ENCODE data around the gene DHRS7.

DHRS7 gene

GRCh38 chr14:60164712-60165546, at the start of gene DHRS7:
DHRS7 (minus strand) TSS chr14:60165398; CDS start chr14:60165309, 89 bp downstream.
- Histone ChIP-seq H3K9me3 (ENCODE audit: control insufficient read depth, insufficient read depth, low read depth, low read length) (no peaks in the 10 kb centered on the region), H3K27ac (ENCODE audit: low read depth, low read length) (no peak within 1 kb of the TSS; the same call in 1 of the 2 replicates), H3K4me1 (ENCODE audit: control insufficient read depth, insufficient read depth, low read length) (peaks cover 20% of the 10 kb centered on the region), H3K36me3 (ENCODE audit: control insufficient read depth, insufficient read depth, low read length) (no peaks in the 10 kb centered on the region), H3K27me3 (ENCODE audit: control insufficient read depth, insufficient read depth, low read length) (peaks cover 6% of the 10 kb centered on the region; the same call in 1 of the 2 replicates), H3K9ac (ENCODE audit: low read length) (peak within 1 kb of the TSS; percentile 85), H3K4me3 (ENCODE audit: low read depth, low read length) (peak within 1 kb of the TSS; percentile 91)

GRCh38 chr14:60214415-60215126, 49.4 kb upstream of the DHRS7 start:
- no peaks in the 10 kb centered on the region for H3K36me3 ChIP-seq (ENCODE audit: control insufficient read depth, insufficient read depth, low read length)
- no peak overlapping the region for H3K4me3 ChIP-seq (ENCODE audit: low read depth, low read length)
- H3K4me1 ChIP-seq (ENCODE audit: control insufficient read depth, insufficient read depth, low read length) = peaks cover 7% of the 10 kb centered on the region
- no peaks in the 10 kb centered on the region for H3K27me3 ChIP-seq (ENCODE audit: control insufficient read depth, insufficient read depth, low read length)
- no peaks in the 10 kb centered on the region for H3K9me3 ChIP-seq (ENCODE audit: control insufficient read depth, insufficient read depth, low read depth, low read length)
- no peak overlapping the region for H3K9ac ChIP-seq (ENCODE audit: low read length)
- no peak overlapping the region for H3K27ac ChIP-seq (ENCODE audit: low read depth, low read length)

- H3K4me3 ChIP-seq (ENCODE audit: low read depth, low read length) = no peak overlapping the region
- H3K36me3 ChIP-seq (ENCODE audit: control insufficient read depth, insufficient read depth, low read length) = no peaks in the 10 kb centered on the region
- no peaks in the 10 kb centered on the region for H3K9me3 ChIP-seq (ENCODE audit: control insufficient read depth, insufficient read depth, low read depth, low read length)
- H3K9ac ChIP-seq (ENCODE audit: low read length) = no peak overlapping the region
- H3K27ac ChIP-seq (ENCODE audit: low read depth, low read length) = no peak overlapping the region
- H3K4me1 ChIP-seq (ENCODE audit: control insufficient read depth, insufficient read depth, low read length) = peaks cover 7% of the 10 kb centered on the region
- no peaks in the 10 kb centered on the region for H3K27me3 ChIP-seq (ENCODE audit: control insufficient read depth, insufficient read depth, low read length)
These were observed 48.8 kb upstream of the DHRS7 start for GRCh38 chr14:60214003-60214402.

- no peak overlapping the region for H3K27ac ChIP-seq (ENCODE audit: low read depth, low read length)
- peaks cover 7% of the 10 kb centered on the region for H3K4me1 ChIP-seq (ENCODE audit: control insufficient read depth, insufficient read depth, low read length)
These were observed 47.5 kb upstream of the DHRS7 start for GRCh38 chr14:60212503-60213371.

GRCh38 chr14:60211153-60211552, 46.0 kb upstream of the DHRS7 start:
- Histone ChIP-seq H3K27me3 (ENCODE audit: control insufficient read depth, insufficient read depth, low read length) (no peaks in the 10 kb centered on the region), H3K4me1 (ENCODE audit: control insufficient read depth, insufficient read depth, low read length) (peaks cover 7% of the 10 kb centered on the region), H3K9ac (ENCODE audit: low read length) (no peak overlapping the region), H3K36me3 (ENCODE audit: control insufficient read depth, insufficient read depth, low read length) (no peaks in the 10 kb centered on the region), H3K9me3 (ENCODE audit: control insufficient read depth, insufficient read depth, low read depth, low read length) (no peaks in the 10 kb centered on the region), H3K27ac (ENCODE audit: low read depth, low read length) (no peak overlapping the region), H3K4me3 (ENCODE audit: low read depth, low read length) (no peak overlapping the region)

More at GRCh38 chr14:60212503-60213371, 47.5 kb upstream of the DHRS7 start:
- H3K9ac ChIP-seq (ENCODE audit: low read length) = no peak overlapping the region
- H3K4me3 ChIP-seq (ENCODE audit: low read depth, low read length) = no peak overlapping the region
- no peaks in the 10 kb centered on the region for H3K9me3 ChIP-seq (ENCODE audit: control insufficient read depth, insufficient read depth, low read depth, low read length)
- H3K27me3 ChIP-seq (ENCODE audit: control insufficient read depth, insufficient read depth, low read length) = no peaks in the 10 kb centered on the region
- no peaks in the 10 kb centered on the region for H3K36me3 ChIP-seq (ENCODE audit: control insufficient read depth, insufficient read depth, low read length)

GRCh38 chr14:60210703-60211102, 45.5 kb upstream of the DHRS7 start:
- H3K9ac ChIP-seq (ENCODE audit: low read length) = no peak overlapping the region
- H3K9me3 ChIP-seq (ENCODE audit: control insufficient read depth, insufficient read depth, low read depth, low read length) = no peaks in the 10 kb centered on the region
- no peak overlapping the region for H3K27ac ChIP-seq (ENCODE audit: low read depth, low read length)
- no peaks in the 10 kb centered on the region for H3K27me3 ChIP-seq (ENCODE audit: control insufficient read depth, insufficient read depth, low read length)
- no peak overlapping the region for H3K4me3 ChIP-seq (ENCODE audit: low read depth, low read length)
- H3K36me3 ChIP-seq (ENCODE audit: control insufficient read depth, insufficient read depth, low read length) = no peaks in the 10 kb centered on the region
- peaks cover 7% of the 10 kb centered on the region for H3K4me1 ChIP-seq (ENCODE audit: control insufficient read depth, insufficient read depth, low read length)

GRCh38 chr14:60206837-60207533, 41.8 kb upstream of the DHRS7 start:
- H3K9ac ChIP-seq (ENCODE audit: low read length) = no peak overlapping the region
- peaks cover 24% of the 10 kb centered on the region for H3K4me1 ChIP-seq (ENCODE audit: control insufficient read depth, insufficient read depth, low read length)
- H3K27ac ChIP-seq (ENCODE audit: low read depth, low read length) = no peak overlapping the region
- H3K27me3 ChIP-seq (ENCODE audit: control insufficient read depth, insufficient read depth, low read length) = no peaks in the 10 kb centered on the region
- no peaks in the 10 kb centered on the region for H3K36me3 ChIP-seq (ENCODE audit: control insufficient read depth, insufficient read depth, low read length)
- H3K9me3 ChIP-seq (ENCODE audit: control insufficient read depth, insufficient read depth, low read depth, low read length) = no peaks in the 10 kb centered on the region
- no peak overlapping the region for H3K4me3 ChIP-seq (ENCODE audit: low read depth, low read length)

- no peak overlapping the region for H3K4me3 ChIP-seq (ENCODE audit: low read depth, low read length)
- no peaks in the 10 kb centered on the region for H3K27me3 ChIP-seq (ENCODE audit: control insufficient read depth, insufficient read depth, low read length)
- no peak overlapping the region for H3K9ac ChIP-seq (ENCODE audit: low read length)
- peaks cover 21% of the 10 kb centered on the region for H3K4me1 ChIP-seq (ENCODE audit: control insufficient read depth, insufficient read depth, low read length)
- H3K27ac ChIP-seq (ENCODE audit: low read depth, low read length) = no peak overlapping the region
- H3K36me3 ChIP-seq (ENCODE audit: control insufficient read depth, insufficient read depth, low read length) = no peaks in the 10 kb centered on the region
- no peaks in the 10 kb centered on the region for H3K9me3 ChIP-seq (ENCODE audit: control insufficient read depth, insufficient read depth, low read depth, low read length)
These were observed 41.1 kb upstream of the DHRS7 start for GRCh38 chr14:60206249-60206670.

- Histone ChIP-seq H3K4me1 (ENCODE audit: control insufficient read depth, insufficient read depth, low read length) (peaks cover 17% of the 10 kb centered on the region), H3K9ac (ENCODE audit: low read length) (no peak overlapping the region), H3K27ac (ENCODE audit: low read depth, low read length) (no peak overlapping the region), H3K9me3 (ENCODE audit: control insufficient read depth, insufficient read depth, low read depth, low read length) (peaks cover 2% of the 10 kb centered on the region; the same call in 1 of the 2 replicates), H3K4me3 (ENCODE audit: low read depth, low read length) (no peak overlapping the region), H3K36me3 (ENCODE audit: control insufficient read depth, insufficient read depth, low read length) (no peaks in the 10 kb centered on the region), H3K27me3 (ENCODE audit: control insufficient read depth, insufficient read depth, low read length) (no peaks in the 10 kb centered on the region)
These were observed 39.9 kb upstream of the DHRS7 start for GRCh38 chr14:60204843-60205774.

All from HUES6 (cell line).